ENCODE data around the gene IFT20. TPM values are rescaled to one million over a fixed set of nuclear protein-coding genes. Genes with fewer than 3 reads are reported as not detected.
A peak's percentile ranks its signal among the peaks of the same experiment; 100 is the strongest.

The IFT20 gene
- total and polyA plus RNA-seq, 2 donors (not counting 1 experiment from before 2014, with no cell fraction given) = 51.4 to 53.7 TPM

DNA sequence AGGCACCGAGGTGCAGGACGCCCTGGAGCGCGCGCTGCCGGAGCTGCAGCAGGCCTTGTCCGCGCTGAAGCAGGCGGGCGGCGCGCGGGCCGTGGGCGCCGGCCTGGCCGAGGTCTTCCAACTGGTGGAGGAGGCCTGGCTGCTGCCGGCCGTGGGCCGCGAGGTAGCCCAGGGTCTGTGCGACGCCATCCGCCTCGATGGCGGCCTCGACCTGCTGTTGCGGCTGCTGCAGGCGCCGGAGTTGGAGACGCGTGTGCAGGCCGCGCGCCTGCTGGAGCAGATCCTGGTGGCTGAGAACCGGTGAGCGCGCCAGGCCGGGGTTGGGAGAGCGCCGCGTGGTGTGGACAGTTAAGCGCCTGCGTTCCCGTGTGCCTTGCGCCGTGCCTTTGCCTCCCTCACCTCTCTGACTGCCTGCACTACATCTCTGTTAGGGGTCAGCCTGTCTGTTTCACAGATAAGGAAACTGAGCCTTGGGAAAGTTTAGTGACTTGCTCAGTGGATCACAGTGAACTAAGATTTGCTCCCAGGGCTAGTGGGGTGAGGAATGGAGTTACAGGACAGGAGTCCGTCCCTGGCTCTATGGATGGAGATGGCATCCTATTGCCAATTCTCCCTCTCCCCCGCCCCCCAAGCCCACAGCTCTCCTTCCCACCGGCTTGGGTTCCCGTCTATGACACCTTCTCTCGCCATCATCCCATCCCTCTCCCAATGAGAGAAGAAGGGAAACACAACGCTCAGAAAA is 37.1 kb upstream of the IFT20 start:
- H3K9me3 ChIP-seq (ENCODE audit: control insufficient read depth, insufficient read depth, low read depth, low read length) = no peaks in the 10 kb centered on the region
- peak; percentile 28 to 48 for DNase-seq (ENCODE audit: low read depth in 2 of 2)
- peak overlapping the region; percentile 28 for H2AFZ ChIP-seq (ENCODE audit: low read length)
- H3K4me2 ChIP-seq (ENCODE audit: extremely low read depth, insufficient read depth, low read length) = peak overlapping the region; percentile 95
- H3K79me2 ChIP-seq (ENCODE audit: control insufficient read depth, insufficient read depth, low read length) = peaks cover 4% of the 10 kb centered on the region
- peaks cover 9% of the 10 kb centered on the region for H3K4me1 ChIP-seq (ENCODE audit: control insufficient read depth, extremely low read depth, insufficient read depth, low read length)
- no peaks in the 10 kb centered on the region for H3K36me3 ChIP-seq (ENCODE audit: control insufficient read depth, insufficient read depth, low read length)
- H3K9ac ChIP-seq (ENCODE audit: insufficient read depth, low read length) = peak overlapping the region; percentile 55
- peak overlapping the region; percentile 17 to 72 (median 67) for H3K4me3 ChIP-seq (replicated peaks in 1 of 4; ENCODE audit: control extremely low read depth in 1 of 4, insufficient read depth in 1 of 4, low read depth in 3 of 4, low read length in 4 of 4)
- H4K20me1 ChIP-seq (ENCODE audit: control insufficient read depth, extremely low read depth, insufficient read depth, low read length) = no peaks in the 10 kb centered on the region
- H3K27ac ChIP-seq (ENCODE audit: insufficient read depth, low read length) = no peak overlapping the region
- no peaks in the 10 kb centered on the region for H3K27me3 ChIP-seq (ENCODE audit: control insufficient read depth, insufficient read depth, low read length)
- TF ChIP-seq, protein P1, sequence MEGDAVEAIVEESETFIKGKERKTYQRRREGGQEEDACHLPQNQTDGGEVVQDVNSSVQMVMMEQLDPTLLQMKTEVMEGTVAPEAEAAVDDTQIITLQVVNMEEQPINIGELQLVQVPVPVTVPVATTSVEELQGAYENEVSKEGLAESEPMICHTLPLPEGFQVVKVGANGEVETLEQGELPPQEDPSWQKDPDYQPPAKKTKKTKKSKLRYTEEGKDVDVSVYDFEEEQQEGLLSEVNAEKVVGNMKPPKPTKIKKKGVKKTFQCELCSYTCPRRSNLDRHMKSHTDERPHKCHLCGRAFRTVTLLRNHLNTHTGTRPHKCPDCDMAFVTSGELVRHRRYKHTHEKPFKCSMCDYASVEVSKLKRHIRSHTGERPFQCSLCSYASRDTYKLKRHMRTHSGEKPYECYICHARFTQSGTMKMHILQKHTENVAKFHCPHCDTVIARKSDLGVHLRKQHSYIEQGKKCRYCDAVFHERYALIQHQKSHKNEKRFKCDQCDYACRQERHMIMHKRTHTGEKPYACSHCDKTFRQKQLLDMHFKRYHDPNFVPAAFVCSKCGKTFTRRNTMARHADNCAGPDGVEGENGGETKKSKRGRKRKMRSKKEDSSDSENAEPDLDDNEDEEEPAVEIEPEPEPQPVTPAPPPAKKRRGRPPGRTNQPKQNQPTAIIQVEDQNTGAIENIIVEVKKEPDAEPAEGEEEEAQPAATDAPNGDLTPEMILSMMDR (conservative IDR thresholded peaks at IDR 0.05 in 1 of 2, IDR thresholded peaks at IDR 0.05 in 1 of 2; ENCODE audit: low read depth in 1 of 2, low read length in 2 of 2) = no peak
- TF ChIP-seq EZH2 (IDR thresholded peaks at IDR 0.05; ENCODE audit: low read length, missing control alignments) = no peak

DNA sequence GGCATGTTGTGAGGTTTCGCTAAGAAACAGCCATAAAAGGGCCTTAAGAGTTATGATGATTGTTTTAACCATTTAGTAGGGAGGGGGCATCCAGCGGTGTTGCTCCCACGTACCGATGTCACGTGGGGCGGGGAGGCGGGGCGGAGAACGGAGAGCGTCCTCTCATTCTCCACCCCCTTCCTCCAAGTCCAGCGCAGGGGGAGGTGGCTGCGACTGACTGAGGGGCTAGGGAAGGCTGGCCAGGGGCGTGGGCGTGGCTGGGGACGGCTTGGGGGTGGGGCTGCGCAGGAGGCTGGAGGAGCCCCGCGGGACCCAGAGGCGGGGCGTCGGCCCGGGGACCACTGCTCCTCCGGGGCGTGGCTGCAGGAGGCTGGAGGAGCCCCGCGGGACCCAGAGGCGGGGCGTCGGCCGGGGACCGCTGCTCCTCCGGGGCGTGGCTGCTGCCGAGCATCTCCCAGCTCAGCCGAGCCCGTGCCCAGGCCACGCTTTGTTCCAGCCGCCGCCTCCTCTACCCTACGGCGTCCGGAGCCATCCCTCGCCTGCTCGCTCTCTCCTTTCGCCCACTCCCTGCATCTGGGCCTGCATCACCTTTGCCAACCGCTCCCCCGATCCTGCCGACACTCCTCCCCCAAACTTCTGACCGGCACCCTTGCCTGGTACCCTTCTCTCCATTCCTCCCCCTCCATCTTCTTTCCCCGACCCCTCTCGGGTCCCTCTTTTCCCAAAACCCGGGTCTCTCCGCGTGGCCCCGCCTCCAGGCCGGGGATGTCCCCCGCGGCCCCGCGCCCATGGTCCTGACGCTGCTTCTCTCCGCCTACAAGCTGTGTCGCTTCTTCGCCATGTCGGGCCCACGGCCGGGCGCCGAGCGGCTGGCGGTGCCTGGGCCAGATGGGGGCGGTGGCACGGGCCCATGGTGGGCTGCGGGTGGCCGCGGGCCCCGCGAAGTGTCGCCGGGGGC is 36.3 kb upstream of the IFT20 start, which contains the start of gene SARM1:
Gene SARM1 (plus strand): TSS at position 450 of the 958 bp plus-strand sequence. CDS start 339 bp downstream, at position 789.
- Histone ChIP-seq H3K4me1 (ENCODE audit: control insufficient read depth, extremely low read depth, insufficient read depth, low read length) (peaks cover 9% of the 10 kb centered on the region), H3K27me3 (ENCODE audit: control insufficient read depth, insufficient read depth, low read length) (no peaks in the 10 kb centered on the region), H3K4me2 (ENCODE audit: extremely low read depth, insufficient read depth, low read length) (peak within 1 kb of the TSS; percentile 95), H3K27ac (ENCODE audit: insufficient read depth, low read length) (no peak within 1 kb of the TSS), H3K9ac (ENCODE audit: insufficient read depth, low read length) (peak within 1 kb of the TSS; percentile 55), H3K79me2 (ENCODE audit: control insufficient read depth, insufficient read depth, low read length) (peaks cover 4% of the 10 kb centered on the region), H3K4me3 (replicated peaks in 1 of 4; ENCODE audit: control extremely low read depth in 1 of 4, insufficient read depth in 1 of 4, low read depth in 3 of 4, low read length in 4 of 4) (peak within 1 kb of the TSS; percentile 63 to 72 (median 67)), H3K36me3 (ENCODE audit: control insufficient read depth, insufficient read depth, low read length) (no peaks in the 10 kb centered on the region), H2AFZ (ENCODE audit: low read length) (peak within 1 kb of the TSS; percentile 75), H3K9me3 (ENCODE audit: control insufficient read depth, insufficient read depth, low read depth, low read length) (no peaks in the 10 kb centered on the region), H4K20me1 (ENCODE audit: control insufficient read depth, extremely low read depth, insufficient read depth, low read length) (no peaks in the 10 kb centered on the region)
- no peak for TF ChIP-seq EZH2 (IDR thresholded peaks at IDR 0.05; ENCODE audit: low read length, missing control alignments)
- TF ChIP-seq, protein P1 (conservative IDR thresholded peaks at IDR 0.05 in 1 of 2, IDR thresholded peaks at IDR 0.05 in 1 of 2; ENCODE audit: low read depth in 1 of 2, low read length in 2 of 2) = no peak
- peak; percentile 89 to 90 for DNase-seq (ENCODE audit: low read depth in 2 of 2)

DNA sequence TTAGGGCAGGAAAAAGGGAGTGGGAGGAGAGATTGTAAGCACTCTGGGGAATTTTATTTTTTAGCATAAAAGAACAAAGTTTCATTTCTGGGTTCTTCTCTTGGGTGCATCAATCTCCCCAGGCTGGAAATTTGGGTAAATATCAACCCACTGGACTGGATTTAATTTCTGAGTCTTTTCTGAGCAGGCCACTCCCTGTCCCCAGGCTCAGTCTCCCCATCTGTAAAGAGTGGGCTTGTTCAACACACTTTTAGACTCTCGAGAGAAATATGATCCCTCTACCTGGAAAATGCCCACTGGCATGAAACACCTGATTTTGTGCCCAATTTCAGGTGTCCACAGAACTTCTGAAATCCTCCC is 35.5 kb upstream of the IFT20 start:
- Histone ChIP-seq H4K20me1 (ENCODE audit: control insufficient read depth, extremely low read depth, insufficient read depth, low read length) (no peaks in the 10 kb centered on the region), H3K4me3 (replicated peaks in 1 of 4; ENCODE audit: control extremely low read depth in 1 of 4, insufficient read depth in 1 of 4, low read depth in 3 of 4, low read length in 4 of 4) (peak overlapping the region in 2 of 4 experiments; percentile 62 to 72), H3K4me2 (ENCODE audit: extremely low read depth, insufficient read depth, low read length) (peak overlapping the region; percentile 54), H2AFZ (ENCODE audit: low read length) (no peak overlapping the region), H3K4me1 (ENCODE audit: control insufficient read depth, extremely low read depth, insufficient read depth, low read length) (peaks cover 9% of the 10 kb centered on the region), H3K9me3 (ENCODE audit: control insufficient read depth, insufficient read depth, low read depth, low read length) (no peaks in the 10 kb centered on the region), H3K27me3 (ENCODE audit: control insufficient read depth, insufficient read depth, low read length) (no peaks in the 10 kb centered on the region), H3K79me2 (ENCODE audit: control insufficient read depth, insufficient read depth, low read length) (peaks cover 4% of the 10 kb centered on the region), H3K27ac (ENCODE audit: insufficient read depth, low read length) (no peak overlapping the region), H3K9ac (ENCODE audit: insufficient read depth, low read length) (no peak overlapping the region), H3K36me3 (ENCODE audit: control insufficient read depth, insufficient read depth, low read length) (no peaks in the 10 kb centered on the region)
- TF ChIP-seq, protein P1 (conservative IDR thresholded peaks at IDR 0.05 in 1 of 2, IDR thresholded peaks at IDR 0.05 in 1 of 2; ENCODE audit: low read depth in 1 of 2, low read length in 2 of 2) = no peak
- TF ChIP-seq EZH2 (IDR thresholded peaks at IDR 0.05; ENCODE audit: low read length, missing control alignments) = no peak
- DNase-seq (ENCODE audit: low read depth in 2 of 2) = no peak

All from fibroblast of lung (primary cell).